HL-60 (cell line): ENCODE measurements around the gene AFP.

Experiments used
- DNase-seq, 2 experiments: peaks; one replicate each; pipeline ENCODE4 v3.0.0-alpha.2; 2010 to 2020; ENCODE audit warnings: low read depth in 1 of 2, low spot score in 1 of 2
- H3K27ac ChIP-seq: fragments of 250-450 bp; sonication (Bioruptor Pico); replicated peaks from 2 replicates; pipeline ENCODE4 v1.5.1; 2020; ENCODE audit warnings: mild to moderate bottlenecking, moderate library complexity
- H3K27me3 ChIP-seq: fragments of 250-450 bp; sonication (Bioruptor Pico); 2 replicates; pipeline ENCODE4 v1.5.1; 2021; ENCODE audit warnings: mild to moderate bottlenecking, moderate library complexity; ENCODE audit not compliant: insufficient read depth, poor library complexity, severe bottlenecking
- H3K4me3 ChIP-seq: replicated peaks from 2 replicates; pipeline ENCODE4 v1.5.1; 2011; ENCODE audit warnings: mild to moderate bottlenecking, control low read depth, low read length; ENCODE audit not compliant: insufficient read depth
- GABPA ChIP-seq: IDR thresholded peaks from 2 replicates; pipeline ENCODE4 v1.6.1; 2012; ENCODE audit warnings: low read depth
- POLR2AphosphoS5 ChIP-seq: IDR thresholded peaks from 2 replicates; pipeline ENCODE4 v1.6.1; 2012; ENCODE audit warnings: low read depth
- REST ChIP-seq: IDR thresholded peaks from 2 replicates; pipeline ENCODE4 v1.6.1; 2012; ENCODE audit warnings: low read depth; ENCODE audit not compliant: insufficient replicate concordance
- SPI1 ChIP-seq: IDR thresholded peaks from 2 replicates; pipeline ENCODE4 v1.6.1; 2012; ENCODE audit warnings: low read depth, mild to moderate bottlenecking, borderline replicate concordance
- TF ChIP-seq, protein P1 (sequence below): IDR thresholded peaks from one replicate; pipeline ENCODE4 v1.5.1; 2011; ENCODE audit warnings: low read length, control low read depth, inconsistent platforms; ENCODE audit not compliant: insufficient read depth

AFP gene

DNA sequence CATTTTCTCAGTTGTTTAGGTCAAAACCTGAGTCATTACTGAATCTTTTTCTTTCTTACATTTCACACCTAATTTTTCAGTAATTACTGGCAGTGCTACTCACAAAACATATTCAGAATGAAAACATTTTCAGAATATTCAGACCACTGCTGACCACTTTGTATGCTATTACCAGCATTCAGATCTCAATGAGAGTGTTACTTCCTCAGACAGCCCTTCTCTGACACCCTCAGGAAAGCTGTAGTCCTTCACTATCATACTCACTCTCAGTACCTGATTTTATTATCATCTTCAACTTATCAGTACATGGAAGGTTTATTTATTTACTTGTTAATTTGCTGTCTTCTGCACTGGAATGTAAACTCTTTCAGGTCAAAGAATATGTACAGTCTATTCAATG lies 44.2 kb upstream of the AFP start:
- no peak overlapping the region for H3K27ac ChIP-seq
- H3K27me3 ChIP-seq = no peaks in the 10 kb centered on the region
- no peak for DNase-seq
- no peak for TF ChIP-seq SPI1
- TF ChIP-seq GABPA = no peak
- TF ChIP-seq POLR2AphosphoS5 = no peak
- TF ChIP-seq, protein P1, sequence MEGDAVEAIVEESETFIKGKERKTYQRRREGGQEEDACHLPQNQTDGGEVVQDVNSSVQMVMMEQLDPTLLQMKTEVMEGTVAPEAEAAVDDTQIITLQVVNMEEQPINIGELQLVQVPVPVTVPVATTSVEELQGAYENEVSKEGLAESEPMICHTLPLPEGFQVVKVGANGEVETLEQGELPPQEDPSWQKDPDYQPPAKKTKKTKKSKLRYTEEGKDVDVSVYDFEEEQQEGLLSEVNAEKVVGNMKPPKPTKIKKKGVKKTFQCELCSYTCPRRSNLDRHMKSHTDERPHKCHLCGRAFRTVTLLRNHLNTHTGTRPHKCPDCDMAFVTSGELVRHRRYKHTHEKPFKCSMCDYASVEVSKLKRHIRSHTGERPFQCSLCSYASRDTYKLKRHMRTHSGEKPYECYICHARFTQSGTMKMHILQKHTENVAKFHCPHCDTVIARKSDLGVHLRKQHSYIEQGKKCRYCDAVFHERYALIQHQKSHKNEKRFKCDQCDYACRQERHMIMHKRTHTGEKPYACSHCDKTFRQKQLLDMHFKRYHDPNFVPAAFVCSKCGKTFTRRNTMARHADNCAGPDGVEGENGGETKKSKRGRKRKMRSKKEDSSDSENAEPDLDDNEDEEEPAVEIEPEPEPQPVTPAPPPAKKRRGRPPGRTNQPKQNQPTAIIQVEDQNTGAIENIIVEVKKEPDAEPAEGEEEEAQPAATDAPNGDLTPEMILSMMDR = no peak
- no peak for TF ChIP-seq REST
- H3K4me3 ChIP-seq = no peak overlapping the region

DNA sequence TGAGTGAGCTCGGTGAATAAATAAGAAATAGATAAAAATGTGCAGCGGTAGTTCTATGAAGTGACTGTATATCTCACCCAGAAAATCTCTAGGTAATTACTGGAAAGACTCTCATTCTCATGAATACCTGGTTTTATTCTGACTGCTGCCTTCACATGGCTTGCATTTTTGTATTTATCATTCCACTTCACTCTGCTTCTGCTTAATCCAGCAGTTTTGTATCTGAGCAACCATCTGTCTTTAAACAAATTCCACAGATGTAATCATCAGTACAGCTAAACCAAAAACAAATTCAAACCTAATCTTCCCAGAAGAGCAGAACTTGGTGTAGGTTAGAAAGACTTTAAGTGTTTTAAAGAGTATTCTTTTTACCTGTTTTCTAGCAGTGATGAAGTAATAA lies 43.1 kb upstream of the AFP start:
- H3K27ac ChIP-seq = no peak overlapping the region
- TF ChIP-seq, protein P1 = no peak
- no peak for TF ChIP-seq SPI1
- no peak for TF ChIP-seq GABPA
- no peak for TF ChIP-seq POLR2AphosphoS5
- TF ChIP-seq REST = no peak
- no peak for DNase-seq
- H3K27me3 ChIP-seq = peaks cover 4% of the 10 kb centered on the region
- no peak overlapping the region for H3K4me3 ChIP-seq

- Histone ChIP-seq H3K27ac (no peak overlapping the region), H3K4me3 (no peak overlapping the region), H3K27me3 (peaks cover 4% of the 10 kb centered on the region)
- DNase-seq = no peak
- TF ChIP-seq, protein P1 = no peak
- TF ChIP-seq SPI1 (no peak), REST (no peak), POLR2AphosphoS5 (no peak)
These were observed 39.7 kb upstream of the AFP start for GRCh38 chr4:73396304-73396703.
